ENCODE results near the gene GDE1.

GRCh38 chr16:19484096-19484495 is 37.8 kb downstream of the GDE1 start:
- TF ChIP-seq CTCF (IDR thresholded peaks at IDR 0.05) (no peak), POLR2A (IDR thresholded peaks at IDR 0.05) (no peak)

Data from prostate gland (tissue), 2 donors.